ENCODE results near the gene METTL5.
A peak's percentile ranks its signal among the peaks of the same experiment; 100 is the strongest.

The METTL5 gene

DNA sequence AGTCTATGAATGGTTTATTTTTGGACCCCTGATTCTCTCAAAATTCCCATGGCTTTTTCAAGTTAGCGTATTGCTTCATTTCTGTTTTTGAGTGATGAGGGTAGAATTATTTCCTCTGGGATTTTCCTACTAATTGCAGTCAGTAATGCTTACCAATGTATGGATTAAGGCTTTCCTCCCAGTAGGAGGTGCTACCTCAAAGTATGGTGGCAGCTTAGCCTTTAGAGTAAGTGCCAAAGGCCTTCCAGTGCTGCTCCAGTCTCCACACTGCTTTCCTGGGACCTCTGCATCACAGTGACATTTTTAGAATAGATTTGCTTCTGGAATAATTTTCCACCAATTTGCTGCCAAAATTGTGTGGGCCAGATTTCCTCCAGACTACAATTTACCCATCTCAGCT is 42.2 kb downstream of the METTL5 start:
- no peak for DNase-seq (ENCODE audit: low read depth, low spot score)

GRCh38 chr2:169781249-169782013 is 43.3 kb downstream of the METTL5 start:
- no peak for DNase-seq (ENCODE audit: low read depth, low spot score)

DNA sequence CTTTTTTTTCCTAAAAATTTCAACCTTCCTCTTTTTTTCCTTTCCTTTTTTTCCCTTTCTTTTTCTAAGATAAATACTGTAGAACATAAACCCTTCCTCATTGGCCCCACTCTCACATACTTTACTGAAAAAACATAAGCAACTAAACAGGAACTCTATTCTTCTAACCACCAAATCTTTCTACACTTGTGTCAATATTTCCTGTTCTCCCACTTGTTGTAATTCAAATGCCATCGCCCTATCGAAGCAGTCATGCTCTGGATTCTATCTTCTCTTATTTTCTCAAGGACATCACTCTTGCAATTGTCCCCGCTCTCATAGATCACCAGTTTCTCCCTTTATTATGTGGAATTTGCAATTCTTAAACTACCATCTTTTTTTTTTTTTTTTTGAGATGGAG is 46.3 kb downstream of the METTL5 start:
- DNase-seq (ENCODE audit: low read depth, low spot score), result no peak

DNA sequence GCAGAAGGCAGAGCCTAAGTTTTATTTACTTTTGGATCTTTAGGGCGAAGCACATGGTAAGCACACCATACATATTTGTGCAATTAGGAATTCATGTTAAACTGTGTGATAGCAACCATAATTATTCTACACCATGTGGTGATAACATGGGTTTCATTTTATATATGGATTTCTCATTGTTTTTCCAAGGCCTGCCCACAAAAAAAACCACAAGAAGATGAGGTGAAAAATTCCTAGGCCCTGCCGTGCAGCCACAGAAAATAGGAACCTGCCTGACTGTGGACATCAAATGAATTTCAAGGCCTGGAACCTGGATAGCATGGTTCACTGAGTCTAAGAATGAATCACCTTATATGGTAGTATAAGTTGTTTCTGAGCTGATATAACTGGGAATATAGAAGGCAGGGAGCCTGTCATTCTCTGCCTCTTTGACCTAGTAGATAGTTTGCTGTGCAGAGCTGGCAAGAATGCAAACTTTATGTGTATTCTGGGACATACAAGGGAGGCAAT is 48.4 kb downstream of the METTL5 start:
- DNase-seq (ENCODE audit: low read depth, low spot score), result no peak

DNA sequence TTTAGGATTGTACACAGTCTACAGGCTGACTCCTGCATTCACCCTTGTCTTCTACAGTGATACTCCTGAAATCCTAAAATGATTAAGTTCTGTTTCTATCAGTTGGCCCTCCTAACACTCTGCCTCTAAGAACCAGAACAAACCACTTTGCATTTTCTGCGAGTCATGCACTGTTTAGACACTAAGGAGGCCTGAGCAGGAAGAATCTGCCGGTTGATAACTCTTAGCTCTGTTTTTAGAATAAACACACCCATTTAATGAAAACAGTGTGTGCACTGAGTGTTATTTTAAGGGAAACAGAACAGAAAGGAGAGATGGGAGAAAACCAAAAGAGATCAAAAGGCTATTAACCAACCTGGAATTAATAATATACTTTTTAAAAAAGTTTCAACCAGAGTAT is 48.9 kb downstream of the METTL5 start:
- no peak for DNase-seq (ENCODE audit: low read depth, low spot score)

GRCh38 chr2:169775354-169775753 is 49.4 kb downstream of the METTL5 start:
- no peak for DNase-seq (ENCODE audit: low read depth, low spot score)

GRCh38 chr2:169772651-169773050 is 52.1 kb downstream of the METTL5 start:
- no peak for DNase-seq (ENCODE audit: low read depth, low spot score)

- DNase-seq (ENCODE audit: low read depth, low spot score), result no peak
These were observed 53.1 kb downstream of the METTL5 start for GRCh38 chr2:169771612-169772011.

GRCh38 chr2:169771021-169771420 is 53.7 kb downstream of the METTL5 start:
- no peak for DNase-seq (ENCODE audit: low read depth, low spot score)

DNA sequence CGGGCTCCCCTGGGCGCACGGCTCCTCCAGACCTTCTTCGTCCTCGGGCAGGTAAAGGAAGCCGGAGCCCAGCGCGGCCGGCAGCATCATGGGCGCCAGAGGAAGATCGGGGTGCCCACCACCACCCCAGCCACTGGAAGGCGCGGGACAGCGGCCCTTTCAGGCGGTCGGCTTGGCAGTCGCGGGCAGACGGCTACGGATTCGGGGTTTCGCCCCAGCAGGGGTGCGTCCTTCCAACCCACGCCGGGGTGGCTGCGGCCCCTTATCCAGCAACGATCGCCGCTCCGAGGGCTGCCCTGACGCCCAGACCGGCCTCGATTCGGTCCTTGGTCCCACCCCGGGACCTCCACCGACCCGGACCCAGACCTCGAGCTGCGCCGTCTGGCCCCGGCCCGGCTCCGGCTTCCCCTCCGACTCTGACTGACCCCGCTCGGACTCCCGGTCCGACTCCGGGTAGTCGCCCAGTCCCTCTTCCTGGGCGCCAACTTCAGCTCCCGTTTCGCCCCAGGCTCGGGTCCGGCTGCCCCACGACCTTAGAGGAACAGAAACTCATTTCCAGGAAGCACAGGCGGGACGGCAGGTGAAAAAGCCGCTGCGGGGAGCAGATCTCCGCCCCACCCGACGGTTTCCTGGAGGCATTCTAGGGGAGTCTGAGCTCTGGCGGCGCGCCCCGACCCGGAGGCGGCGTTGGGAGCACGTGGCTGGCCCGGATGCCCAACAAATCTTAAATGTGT is 56.3 kb downstream of the METTL5 start:
- DNase-seq (ENCODE audit: low read depth, low spot score), result no peak

DNA sequence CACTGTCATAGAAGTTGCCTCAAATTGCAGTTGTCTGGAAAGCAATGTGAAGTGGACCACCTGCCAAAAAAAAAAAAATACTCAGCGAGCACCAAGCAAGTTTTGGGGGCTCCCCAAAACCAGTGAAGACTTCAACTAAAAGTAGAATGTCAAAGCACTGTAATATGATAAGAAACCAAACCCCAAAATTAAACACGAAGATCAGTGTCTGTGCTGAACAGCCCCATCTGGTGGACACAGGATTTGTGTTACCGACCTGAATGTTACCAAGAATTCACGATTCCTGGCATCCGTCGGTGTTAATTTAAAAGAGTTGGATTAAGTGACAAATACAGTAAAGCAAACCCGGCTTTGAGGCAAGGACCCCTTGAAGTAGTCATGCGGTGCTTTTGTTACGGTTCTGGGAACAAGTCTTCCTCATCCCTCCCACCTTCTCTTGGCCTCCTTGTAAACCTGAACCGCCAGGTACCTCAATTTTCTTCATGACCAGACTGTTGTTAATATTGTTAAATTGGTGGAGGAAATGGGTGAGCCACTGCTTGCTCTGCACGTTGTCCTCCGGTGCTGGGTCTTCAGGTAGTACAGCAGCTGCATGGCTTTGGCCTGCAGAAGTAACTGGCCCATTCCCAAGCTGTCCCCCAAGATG is 57.3 kb downstream of the METTL5 start:
- DNase-seq (ENCODE audit: low read depth, low spot score), result peak; percentile 29

DNA sequence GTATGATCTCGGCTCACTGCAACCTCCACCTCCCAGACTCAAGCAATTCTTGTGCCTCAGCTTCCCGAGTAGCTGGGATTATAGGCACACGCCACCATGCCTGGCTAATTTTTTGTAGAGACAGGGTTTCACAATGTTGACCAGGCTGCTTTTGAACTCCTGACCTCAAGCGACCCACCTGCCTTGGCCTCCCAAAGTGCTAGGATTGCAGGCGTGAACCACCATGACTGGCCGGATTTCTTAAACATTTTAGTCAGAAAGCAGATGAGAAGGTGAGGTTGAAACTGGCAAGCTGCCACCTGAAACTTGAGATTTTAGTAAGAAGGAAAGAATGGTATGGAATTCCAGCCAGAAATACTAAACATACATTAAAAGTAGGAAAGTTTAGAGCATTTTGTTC is 59.2 kb downstream of the METTL5 start:
- DNase-seq (ENCODE audit: low read depth, low spot score), result no peak

- no peak for DNase-seq (ENCODE audit: low read depth, low spot score)
These were observed 62.8 kb downstream of the METTL5 start for GRCh38 chr2:169761970-169762292.

Data from smooth muscle cell of the brain vasculature (primary cell).